Measurements from ENCODE around the gene KRTAP4-9. TPM values are rescaled to one million over a fixed set of nuclear protein-coding genes. Genes with fewer than 3 reads are reported as not detected.

Gene KRTAP4-9
- total and polyA plus RNA-seq, 12 donors, result not detected

GRCh38 chr17:41140360-41141131 lies 35.4 kb downstream of the KRTAP4-9 start, which contains the start of gene KRTAP4-6:
Gene KRTAP4-6 (minus strand): TSS chr17:41140544. CDS start chr17:41140487, 57 bp downstream.
- H3K9me3 ChIP-seq, result peaks cover 0 to 36% (median 9%) of the 10 kb centered on the region in 11 donors
- no peak within 1 kb of the TSS for H3K4me3 ChIP-seq
- 77 to 81% methylated on average over 5 to 6 of the region's 6 CpGs for whole genome bisulfite sequencing, 2 donors
- H3K27ac ChIP-seq, result no peak within 1 kb of the TSS
- DNase-seq (no peak), ATAC-seq (no peak)
- TF ChIP-seq CTCF (IDR thresholded peaks at IDR 0.05), result no peak
- H3K4me1 ChIP-seq, result no peaks in the 10 kb centered on the region
- H3K27me3 ChIP-seq, result peaks cover 0 to 10% (median 0%) of the 10 kb centered on the region in 7 donors
- H3K36me3 ChIP-seq, result no peaks in the 10 kb centered on the region
- intact Hi-C loops (cut with DNase I), result no loop called here

GRCh38 chr17:41141361-41141760 lies 36.2 kb downstream of the KRTAP4-9 start:
- no peak for DNase-seq

GRCh38 chr17:41144846-41145245 lies 39.7 kb downstream of the KRTAP4-9 start:
- Histone ChIP-seq H3K27ac (no peak overlapping the region), H3K4me1 (no peaks in the 10 kb centered on the region), H3K4me3 (no peak overlapping the region), H3K36me3 (no peaks in the 10 kb centered on the region), H3K9me3 (peaks cover 0 to 35% (median 5%) of the 10 kb centered on the region in 11 donors), H3K27me3 (peaks cover 0 to 15% (median 4%) of the 10 kb centered on the region in 7 donors)
- intact Hi-C loops (cut with DNase I), result no loop called here
- no peak for DNase-seq
- ATAC-seq, result no peak
- no peak for TF ChIP-seq CTCF (IDR thresholded peaks at IDR 0.05)
- 83 to 88% methylated on average over 1 of the region's 1 CpG for WGBS, 2 donors

More at GRCh38 chr17:41141361-41141760, 36.2 kb downstream of the KRTAP4-9 start:
- Histone ChIP-seq H3K9me3 (peaks cover 0 to 36% (median 9%) of the 10 kb centered on the region in 11 donors), H3K27me3 (peaks cover 0 to 10% (median 0%) of the 10 kb centered on the region in 7 donors), H3K36me3 (no peaks in the 10 kb centered on the region), H3K27ac (no peak overlapping the region), H3K4me1 (no peaks in the 10 kb centered on the region), H3K4me3 (no peak overlapping the region)
- no peak for TF ChIP-seq CTCF (IDR thresholded peaks at IDR 0.05)
- intact Hi-C loops (cut with DNase I), result no loop called here
- no peak for ATAC-seq

- DNase-seq (no peak), ATAC-seq (no peak)
- TF ChIP-seq CTCF (IDR thresholded peaks at IDR 0.05), result no peak
- intact Hi-C loops (cut with DNase I), result no loop called here
- H3K4me1 ChIP-seq, result no peaks in the 10 kb centered on the region
- H3K36me3 ChIP-seq, result no peaks in the 10 kb centered on the region
- no peak overlapping the region for H3K27ac ChIP-seq
- whole genome bisulfite sequencing, 2 donors, result 78 to 85% methylated on average over 2 of the region's 2 CpGs
- peaks cover 0 to 15% (median 2%) of the 10 kb centered on the region in 7 donors for H3K27me3 ChIP-seq
- H3K9me3 ChIP-seq, result peaks cover 0 to 31% (median 5%) of the 10 kb centered on the region in 11 donors
- no peak overlapping the region for H3K4me3 ChIP-seq
Measured at GRCh38 chr17:41145261-41145660, 40.1 kb downstream of the KRTAP4-9 start.
